Measurements from ENCODE around the gene PIK3AP1.
"Not testable (repeated sequence)": the region's sequence is repeated elsewhere in the genome, so short reads cannot be mapped to it uniquely, and the experiment has no call there.

PIK3AP1 gene

DNA sequence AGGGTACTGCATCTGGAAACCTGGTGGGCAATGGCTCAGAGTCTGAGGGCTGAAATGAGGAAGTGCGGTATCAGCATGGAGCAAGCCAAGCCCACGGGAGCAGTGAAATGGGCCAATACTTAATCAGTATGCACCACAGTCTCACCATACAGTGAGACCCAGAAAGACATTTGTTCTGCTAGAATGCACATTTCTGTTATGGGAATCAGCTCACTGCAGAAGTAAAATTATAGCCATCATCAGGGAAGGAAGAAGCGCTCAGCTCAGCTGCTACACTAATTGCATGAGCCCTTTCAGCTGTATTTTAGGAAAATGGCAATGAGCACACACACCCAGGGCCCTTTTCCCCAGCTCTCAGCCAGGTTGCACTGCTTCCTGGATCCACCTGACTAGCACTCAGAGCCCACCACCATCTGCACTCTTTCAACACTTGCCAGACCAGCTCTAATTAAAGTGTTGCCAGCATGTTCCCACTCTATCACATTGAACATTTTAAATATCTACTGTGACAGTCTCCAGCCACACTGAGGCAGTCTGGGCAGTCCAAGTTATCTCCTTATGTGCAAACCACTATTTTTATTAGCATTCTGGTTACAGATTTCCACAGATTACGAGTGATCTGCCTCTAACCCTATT is 44.2 kb upstream of the PIK3AP1 start:
- no peak for TF ChIP-seq CTCF (IDR thresholded peaks at IDR 0.05; ENCODE audit: low read depth, low read length)
- H3K27me3 ChIP-seq (ENCODE audit: insufficient read depth, low read depth, severe bottlenecking), result no peaks in the 10 kb centered on the region
- no peaks in the 10 kb centered on the region for H3K36me3 ChIP-seq
- no peaks in the 10 kb centered on the region for H3K9me3 ChIP-seq (ENCODE audit: severe bottlenecking)
- H3K27ac ChIP-seq, result no peak overlapping the region
- no peak for DNase-seq
- no peak overlapping the region for H3K4me3 ChIP-seq (ENCODE audit: low read depth, low read length)

DNA sequence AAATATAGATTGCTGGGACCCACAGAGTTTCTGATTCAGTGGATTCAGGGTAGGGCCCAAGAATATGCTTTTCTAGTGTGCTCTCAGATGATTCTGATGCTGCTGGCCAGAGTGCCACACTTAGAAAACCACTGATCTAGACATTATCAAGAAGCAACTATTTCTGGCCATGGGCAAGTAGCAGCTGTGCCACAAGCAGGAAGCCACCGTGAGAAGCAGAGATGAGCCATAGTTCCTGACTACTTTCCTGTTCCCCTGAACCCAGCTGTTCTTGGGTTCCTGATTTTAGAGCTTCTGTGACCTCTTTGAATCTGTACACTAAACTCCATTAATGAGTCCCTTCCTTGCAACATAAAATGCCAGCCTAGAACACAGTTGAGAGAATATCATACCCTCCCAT is 38.1 kb upstream of the PIK3AP1 start:
- no peak overlapping the region for H3K27ac ChIP-seq
- no peak overlapping the region for H3K4me3 ChIP-seq (ENCODE audit: low read depth, low read length)
- H3K36me3 ChIP-seq, result no peaks in the 10 kb centered on the region
- H3K9me3 ChIP-seq (ENCODE audit: severe bottlenecking), result no peaks in the 10 kb centered on the region
- no peak for DNase-seq
- no peak for TF ChIP-seq CTCF (IDR thresholded peaks at IDR 0.05; ENCODE audit: low read depth, low read length)
- no peaks in the 10 kb centered on the region for H3K27me3 ChIP-seq (ENCODE audit: insufficient read depth, low read depth, severe bottlenecking)

DNA sequence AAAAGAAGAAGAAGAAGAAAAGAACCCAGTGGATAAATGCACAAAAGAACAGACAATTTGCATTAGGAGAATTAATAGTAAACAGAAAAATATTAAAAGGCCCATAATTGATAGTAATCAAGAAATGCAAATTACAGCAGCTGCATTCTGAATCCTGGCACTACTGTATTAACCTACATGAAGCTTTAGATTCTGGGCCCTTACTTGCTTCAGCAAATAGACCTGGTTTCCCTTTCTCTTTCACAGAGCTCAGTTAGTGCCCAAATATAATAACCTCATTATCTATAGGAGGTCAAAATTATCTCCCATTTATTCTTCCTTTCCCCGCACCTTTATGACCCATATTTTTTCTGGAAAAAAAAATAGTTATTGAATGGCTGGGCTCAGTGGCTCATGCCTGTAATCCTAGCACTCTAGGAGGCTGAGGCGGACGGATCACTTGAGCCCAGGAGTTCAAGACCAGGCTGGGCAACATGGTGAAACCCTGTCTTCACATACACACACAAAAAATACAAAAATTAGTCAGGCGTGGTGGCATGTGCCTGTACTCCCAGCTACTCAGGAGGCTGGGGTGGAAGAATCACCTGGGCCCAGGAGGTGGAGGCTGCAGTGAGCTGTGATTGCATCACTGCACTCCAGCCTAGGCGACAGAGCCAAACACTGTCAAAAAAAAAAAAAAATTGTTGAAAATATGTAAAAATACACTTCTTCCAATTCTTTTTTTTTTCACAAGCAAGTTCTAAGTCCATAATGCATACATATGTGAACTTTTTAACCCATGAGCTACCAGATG is 36.0 kb upstream of the PIK3AP1 start:
- H3K9me3 ChIP-seq (ENCODE audit: severe bottlenecking), result no peaks in the 10 kb centered on the region
- no peak for TF ChIP-seq CTCF (IDR thresholded peaks at IDR 0.05; ENCODE audit: low read depth, low read length)
- no peaks in the 10 kb centered on the region for H3K36me3 ChIP-seq
- no peaks in the 10 kb centered on the region for H3K27me3 ChIP-seq (ENCODE audit: insufficient read depth, low read depth, severe bottlenecking)
- H3K4me3 ChIP-seq (ENCODE audit: low read depth, low read length), result no peak overlapping the region
- no peak for DNase-seq
- no peak overlapping the region for H3K27ac ChIP-seq

- TF ChIP-seq CTCF (IDR thresholded peaks at IDR 0.05; ENCODE audit: low read depth, low read length), result no peak
- H3K36me3 ChIP-seq, result no peaks in the 10 kb centered on the region
- DNase-seq, result no peak
- no peaks in the 10 kb centered on the region for H3K9me3 ChIP-seq (ENCODE audit: severe bottlenecking)
- H3K27me3 ChIP-seq (ENCODE audit: insufficient read depth, low read depth, severe bottlenecking), result no peaks in the 10 kb centered on the region
- H3K4me3 ChIP-seq (ENCODE audit: low read depth, low read length), result no peak overlapping the region
- no peak overlapping the region for H3K27ac ChIP-seq
These were observed 33.6 kb upstream of the PIK3AP1 start for GRCh38 chr10:96753956-96754355.

- Histone ChIP-seq H3K27ac (no peak overlapping the region), H3K27me3 (ENCODE audit: insufficient read depth, low read depth, severe bottlenecking) (no peaks in the 10 kb centered on the region), H3K9me3 (ENCODE audit: severe bottlenecking) (no peaks in the 10 kb centered on the region), H3K36me3 (no peaks in the 10 kb centered on the region), H3K4me3 (ENCODE audit: low read depth, low read length) (no peak overlapping the region)
- DNase-seq, result no peak
- no peak for TF ChIP-seq CTCF (IDR thresholded peaks at IDR 0.05; ENCODE audit: low read depth, low read length)
These were observed 32.1 kb upstream of the PIK3AP1 start for GRCh38 chr10:96752375-96752774.

GRCh38 chr10:96750316-96750715 is 30.0 kb upstream of the PIK3AP1 start:
- H3K36me3 ChIP-seq, DNase-seq: not testable (repeated sequence)

More at GRCh38 chr10:96750316-96750715, 30.0 kb upstream of the PIK3AP1 start:
- not testable (repeated sequence) for H3K9me3 ChIP-seq (ENCODE audit: severe bottlenecking); H3K4me3 ChIP-seq (ENCODE audit: low read depth, low read length); H3K27ac ChIP-seq; H3K27me3 ChIP-seq (ENCODE audit: insufficient read depth, low read depth, severe bottlenecking)

All from WERI-Rb-1 (cell line).